NCI-H2029 treated with DMSO at 0.1 percent for 48 hours (cell line): ENCODE results near the gene VEGFB.

ENCODE experiments used
- DNase-seq: peaks from one replicate; lab custom pipeline; 2025; lab: John Stamatoyannopoulos, UW

Gene VEGFB

GRCh38 chr11:64211181-64211872 is 23.1 kb upstream of the VEGFB start:
- no peak for DNase-seq

GRCh38 chr11:64216879-64217278 is 17.5 kb upstream of the VEGFB start:
- DNase-seq: no peak

- DNase-seq: no peak
Observed at GRCh38 chr11:64218628-64219353, 15.6 kb upstream of the VEGFB start.

- DNase-seq: no peak
Observed at GRCh38 chr11:64219354-64219684, 15.1 kb upstream of the VEGFB start.

- DNase-seq: no peak
Observed at GRCh38 chr11:64219755-64220154, 14.6 kb upstream of the VEGFB start.

- DNase-seq: no peak
Observed at GRCh38 chr11:64220271-64220670, 14.1 kb upstream of the VEGFB start.

- DNase-seq: no peak
Observed at GRCh38 chr11:64220798-64221197, 13.6 kb upstream of the VEGFB start.

GRCh38 chr11:64222651-64223000 is 11.8 kb upstream of the VEGFB start:
- DNase-seq: no peak

GRCh38 chr11:64223001-64223651 is 11.3 kb upstream of the VEGFB start:
- DNase-seq: no peak

- no peak for DNase-seq
Observed at GRCh38 chr11:64224151-64224890, 10.1 kb upstream of the VEGFB start.

- DNase-seq: no peak
Observed at GRCh38 chr11:64224891-64225607, 9.3 kb upstream of the VEGFB start.

GRCh38 chr11:64225608-64226506 is 8.5 kb upstream of the VEGFB start, which contains the start of the genes NUDT22 and TRPT1:
TSS of gene NUDT22 (plus strand) at chr11:64226274. CDS start at chr11:64226653, 379 bp downstream.
TSS of gene TRPT1 (minus strand) at chr11:64226186. CDS start at chr11:64225860, 326 bp downstream.
- peak; percentile 23 for DNase-seq

GRCh38 chr11:64226507-64227051 is 7.8 kb upstream of the VEGFB start:
- DNase-seq: peak; percentile 38

- no peak for DNase-seq
Observed at GRCh38 chr11:64227405-64227956, 6.9 kb upstream of the VEGFB start.

- no peak for DNase-seq
Observed at GRCh38 chr11:64229090-64229743, 5.2 kb upstream of the VEGFB start.

GRCh38 chr11:64229744-64230170 is 4.6 kb upstream of the VEGFB start:
- no peak for DNase-seq

- DNase-seq: peak; percentile 86
Observed at GRCh38 chr11:64230171-64230984, 4.0 kb upstream of the VEGFB start, which contains the start of gene DNAJC4. TSS of gene DNAJC4 (plus strand) at chr11:64230548. CDS start at chr11:64230855, 307 bp downstream.

GRCh38 chr11:64230985-64231365 is 3.4 kb upstream of the VEGFB start:
- DNase-seq: no peak

GRCh38 chr11:64231546-64231945 is 2.8 kb upstream of the VEGFB start:
- DNase-seq: no peak
